Brain microvascular endothelial cell (primary cell): ENCODE data around the gene LRMDA.
A peak's percentile ranks its signal among the peaks of the same experiment; 100 is the strongest.

Source experiments
- DNase-seq: peaks from one replicate; pipeline ENCODE4 v3.0.0-alpha.2; 2020
- H3K27ac ChIP-seq: fragments of 250-450 bp; sonication (Bioruptor Pico); 2 replicates; pipeline ENCODE4 v1.5.1; 2020; ENCODE audit warnings: mild to moderate bottlenecking, moderate library complexity
- H3K27me3 ChIP-seq: fragments of 250-450 bp; sonication (Bioruptor Pico); replicated peaks from 2 replicates; pipeline ENCODE4 v1.5.1; 2020; ENCODE audit warnings: mild to moderate bottlenecking
- H3K36me3 ChIP-seq: fragments of 250-450 bp; sonication (Bioruptor Pico); replicated peaks from 2 replicates; pipeline ENCODE4 v1.5.1; 2020; ENCODE audit warnings: mild to moderate bottlenecking
- H3K4me3 ChIP-seq: 2 replicates; pipeline ENCODE4 v1.5.1; 2011; ENCODE audit warnings: low read depth, mild to moderate bottlenecking, control low read depth, low read length, moderate library complexity
- in situ Hi-C: cut with HindIII; loops from 2 replicates; pipeline ENCODE4 v1.10.0; 2017; ENCODE audit warnings: low sequenced_read_pairs, low pct_ligation_motif_present
- TF ChIP-seq, protein P1 (sequence below): IDR thresholded peaks from 2 replicates; pipeline ENCODE4 v1.5.1; 2011; ENCODE audit warnings: low read depth, mild to moderate bottlenecking, moderate library complexity, low read length, control low read depth, inconsistent platforms; ENCODE audit errors: missing control alignments

Gene LRMDA

GRCh38 chr10:75922435-75922834 lies 491.0 kb downstream of the LRMDA start:
- TF ChIP-seq, protein P1, sequence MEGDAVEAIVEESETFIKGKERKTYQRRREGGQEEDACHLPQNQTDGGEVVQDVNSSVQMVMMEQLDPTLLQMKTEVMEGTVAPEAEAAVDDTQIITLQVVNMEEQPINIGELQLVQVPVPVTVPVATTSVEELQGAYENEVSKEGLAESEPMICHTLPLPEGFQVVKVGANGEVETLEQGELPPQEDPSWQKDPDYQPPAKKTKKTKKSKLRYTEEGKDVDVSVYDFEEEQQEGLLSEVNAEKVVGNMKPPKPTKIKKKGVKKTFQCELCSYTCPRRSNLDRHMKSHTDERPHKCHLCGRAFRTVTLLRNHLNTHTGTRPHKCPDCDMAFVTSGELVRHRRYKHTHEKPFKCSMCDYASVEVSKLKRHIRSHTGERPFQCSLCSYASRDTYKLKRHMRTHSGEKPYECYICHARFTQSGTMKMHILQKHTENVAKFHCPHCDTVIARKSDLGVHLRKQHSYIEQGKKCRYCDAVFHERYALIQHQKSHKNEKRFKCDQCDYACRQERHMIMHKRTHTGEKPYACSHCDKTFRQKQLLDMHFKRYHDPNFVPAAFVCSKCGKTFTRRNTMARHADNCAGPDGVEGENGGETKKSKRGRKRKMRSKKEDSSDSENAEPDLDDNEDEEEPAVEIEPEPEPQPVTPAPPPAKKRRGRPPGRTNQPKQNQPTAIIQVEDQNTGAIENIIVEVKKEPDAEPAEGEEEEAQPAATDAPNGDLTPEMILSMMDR = peak; percentile 60
- Histone ChIP-seq H3K27me3 (no peaks in the 10 kb centered on the region), H3K36me3 (no peaks in the 10 kb centered on the region), H3K27ac (no peak overlapping the region), H3K4me3 (no peak overlapping the region)
- no peak for DNase-seq
- in situ Hi-C loops = no loop called here

DNA sequence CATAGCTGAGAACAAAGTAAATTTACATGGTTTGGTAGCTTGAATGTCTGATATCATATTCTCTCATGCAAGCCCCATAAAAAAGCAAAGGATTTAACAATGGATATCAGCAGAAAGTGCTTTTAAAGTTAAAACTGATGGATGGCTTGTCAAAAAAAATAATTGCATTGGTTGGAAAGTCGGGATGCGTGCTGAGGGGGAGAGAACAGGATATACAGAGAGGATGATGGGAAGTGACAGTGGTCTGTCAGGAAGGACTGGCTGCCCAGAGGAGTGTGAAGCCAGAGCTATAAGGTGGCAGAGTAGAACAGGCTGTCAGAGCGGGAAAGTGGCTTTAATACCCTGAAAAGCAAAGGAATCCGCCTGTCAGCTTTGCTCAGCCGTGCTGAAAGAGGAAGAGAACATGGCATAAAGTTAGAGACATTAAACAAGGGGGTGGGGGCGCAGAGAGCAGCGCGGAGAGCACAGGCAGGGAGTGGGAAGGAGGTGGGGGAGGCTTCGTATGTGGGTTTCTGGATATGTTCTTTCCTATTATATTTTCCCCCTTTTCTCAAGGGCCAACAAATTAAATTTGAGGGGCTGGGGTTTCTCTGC lies 493.0 kb downstream of the LRMDA start:
- no peak overlapping the region for H3K27ac ChIP-seq
- TF ChIP-seq, protein P1 = no peak
- in situ Hi-C loops = no loop called here
- H3K27me3 ChIP-seq = no peaks in the 10 kb centered on the region
- no peaks in the 10 kb centered on the region for H3K36me3 ChIP-seq
- no peak overlapping the region for H3K4me3 ChIP-seq
- no peak for DNase-seq

DNA sequence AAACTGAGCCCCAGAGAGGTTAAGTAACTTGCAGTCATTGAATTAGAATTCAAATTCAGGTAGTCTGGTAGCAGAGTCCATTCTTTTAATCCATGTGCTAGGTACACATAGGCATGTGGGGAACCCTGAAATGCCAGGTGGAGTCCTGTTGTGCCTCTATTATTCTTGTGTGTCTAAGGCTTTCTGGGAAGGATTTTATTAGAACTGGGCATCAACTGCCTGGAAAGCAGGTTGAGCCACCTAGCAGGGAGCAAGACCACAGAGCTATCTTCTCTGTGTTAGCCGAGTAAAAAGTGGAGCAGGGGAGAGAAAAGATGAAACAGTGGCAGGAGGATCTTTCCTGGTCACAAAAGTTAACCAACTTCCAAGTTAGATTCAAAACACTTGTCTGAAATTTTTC lies 494.6 kb downstream of the LRMDA start:
- Histone ChIP-seq H3K27ac (no peak overlapping the region), H3K4me3 (no peak overlapping the region), H3K27me3 (no peaks in the 10 kb centered on the region), H3K36me3 (no peaks in the 10 kb centered on the region)
- DNase-seq = no peak
- in situ Hi-C loops = no loop called here
- TF ChIP-seq, protein P1 = no peak

- TF ChIP-seq, protein P1 = no peak
- Histone ChIP-seq H3K36me3 (no peaks in the 10 kb centered on the region), H3K27me3 (no peaks in the 10 kb centered on the region), H3K27ac (no peak overlapping the region), H3K4me3 (no peak overlapping the region)
- in situ Hi-C loops = no loop called here
- DNase-seq = peak; percentile 17
Observed at GRCh38 chr10:75926763-75927162, 495.3 kb downstream of the LRMDA start.

DNA sequence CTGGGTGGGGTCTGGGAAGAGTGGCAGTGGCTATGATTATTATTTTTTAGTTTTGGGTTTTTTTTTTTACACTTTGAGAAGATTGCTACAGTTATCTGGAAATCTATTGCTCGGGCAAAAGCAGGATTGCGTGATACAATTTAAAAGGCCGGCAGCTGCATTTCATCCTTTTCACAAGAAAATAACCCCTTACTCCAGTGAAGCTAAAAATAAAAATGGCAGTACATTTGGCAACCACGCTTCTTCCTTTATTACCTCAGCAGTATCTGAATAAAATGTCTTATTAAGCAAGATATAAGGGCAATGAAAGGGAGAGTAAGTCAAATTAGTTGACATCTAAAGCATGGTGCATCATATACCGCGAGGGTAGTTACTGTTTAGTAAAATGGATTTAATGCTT lies 496.8 kb downstream of the LRMDA start:
- no peaks in the 10 kb centered on the region for H3K27me3 ChIP-seq
- no peak overlapping the region for H3K27ac ChIP-seq
- H3K4me3 ChIP-seq = no peak overlapping the region
- DNase-seq = no peak
- TF ChIP-seq, protein P1 = no peak
- H3K36me3 ChIP-seq = no peaks in the 10 kb centered on the region
- in situ Hi-C loops = no loop called here

DNA sequence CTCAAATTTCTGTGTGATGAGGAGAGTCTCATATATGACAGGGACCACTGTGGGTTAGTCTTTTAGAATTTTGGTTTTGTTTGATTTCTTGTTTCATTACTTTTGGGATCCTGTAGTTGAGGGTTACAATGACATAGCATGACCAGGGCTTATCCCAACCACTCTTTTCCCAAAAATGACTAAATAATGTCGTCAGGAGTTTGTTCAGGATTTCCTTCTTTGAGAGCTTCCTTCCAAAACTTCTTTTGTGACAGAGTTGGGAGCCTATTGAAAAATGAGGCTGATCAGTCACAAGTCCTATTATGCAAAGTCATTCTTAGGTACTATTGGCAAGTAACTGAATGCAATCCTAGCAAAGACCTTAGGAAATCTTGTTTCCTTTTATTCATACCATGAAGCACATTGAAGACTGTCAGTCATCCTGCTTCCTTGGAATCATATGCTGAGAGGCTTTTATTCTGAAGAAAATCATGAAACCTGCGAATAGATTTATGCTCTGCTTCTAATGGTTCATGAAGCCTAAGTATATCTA lies 498.3 kb downstream of the LRMDA start:
- no peaks in the 10 kb centered on the region for H3K27me3 ChIP-seq
- H3K36me3 ChIP-seq = no peaks in the 10 kb centered on the region
- no peak overlapping the region for H3K27ac ChIP-seq
- DNase-seq = no peak
- in situ Hi-C loops = no loop called here
- no peak overlapping the region for H3K4me3 ChIP-seq
- TF ChIP-seq, protein P1 = no peak
